ENCODE data around the gene CNTROB.
A peak's percentile ranks its signal among the peaks of the same experiment; 100 is the strongest.

Gene CNTROB

DNA sequence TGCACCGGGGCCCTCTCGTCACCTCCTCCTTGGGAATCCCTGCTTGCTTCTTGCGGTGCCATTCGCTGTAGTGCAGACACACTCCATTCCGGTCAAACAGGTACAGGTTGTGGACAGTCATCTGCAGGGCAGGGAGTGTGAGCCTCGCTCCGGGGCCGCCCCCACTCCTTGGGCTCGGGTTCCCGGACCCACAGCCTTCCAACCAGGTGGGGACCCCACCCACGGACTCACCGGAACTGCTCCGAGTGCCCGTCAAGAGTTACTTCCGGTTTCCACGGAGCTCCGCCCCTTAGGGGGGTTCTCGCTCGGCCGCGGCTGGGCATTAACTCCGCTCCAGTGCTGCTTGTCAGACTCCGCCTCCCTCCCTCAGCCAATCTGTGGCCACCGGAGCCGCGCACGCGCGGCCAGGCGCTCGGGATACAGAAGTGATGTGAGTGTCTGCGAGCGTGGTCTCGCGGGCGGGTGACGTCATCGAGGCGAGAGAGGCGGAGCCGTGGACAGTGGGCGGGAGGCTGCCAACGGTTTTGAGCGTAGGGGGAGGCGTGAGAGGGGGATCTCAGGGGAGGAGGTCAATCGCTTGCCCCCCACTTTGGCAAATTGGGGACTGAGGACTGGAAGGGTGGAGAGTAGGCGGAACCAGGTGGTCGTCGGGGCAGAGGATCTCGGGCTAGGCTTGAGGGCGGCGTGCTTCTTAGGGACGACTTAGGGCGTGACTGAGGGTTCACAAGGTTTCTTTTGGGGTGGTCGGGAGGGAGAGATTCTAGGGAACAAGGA is at the start of gene CNTROB, which contains the start of gene TRAPPC1:
Gene CNTROB, plus strand, starts transcription at position 498 of the 774 bp plus-strand sequence. CDS start 874 bp downstream, outside the sequence.
Gene TRAPPC1, minus strand, starts transcription at position 238 of the 774 bp plus-strand sequence. Its CDS starts 117 bp downstream, at position 121.
- peak; percentile 99 for FAIRE-seq

DNA sequence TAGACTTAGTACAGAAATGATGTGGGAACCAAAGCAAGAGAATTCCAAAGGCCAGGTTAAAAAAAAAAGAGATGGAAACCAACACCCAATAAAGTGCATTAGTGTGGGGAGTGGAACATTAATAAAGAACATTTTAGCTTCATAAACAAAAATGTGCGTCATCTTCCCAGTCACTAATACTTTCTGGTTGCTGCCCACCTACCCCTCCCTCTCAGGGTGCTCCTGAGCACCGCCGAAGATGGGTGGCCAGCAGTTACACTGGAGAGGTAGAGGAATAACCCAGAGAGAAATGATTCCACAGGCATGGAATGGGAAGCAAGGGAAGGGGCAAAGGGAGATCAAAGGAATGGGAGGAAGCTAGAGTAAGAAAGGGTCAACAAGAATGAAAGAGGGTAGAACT is 49.4 kb upstream of the CNTROB start:
- FAIRE-seq = no peak

DNA sequence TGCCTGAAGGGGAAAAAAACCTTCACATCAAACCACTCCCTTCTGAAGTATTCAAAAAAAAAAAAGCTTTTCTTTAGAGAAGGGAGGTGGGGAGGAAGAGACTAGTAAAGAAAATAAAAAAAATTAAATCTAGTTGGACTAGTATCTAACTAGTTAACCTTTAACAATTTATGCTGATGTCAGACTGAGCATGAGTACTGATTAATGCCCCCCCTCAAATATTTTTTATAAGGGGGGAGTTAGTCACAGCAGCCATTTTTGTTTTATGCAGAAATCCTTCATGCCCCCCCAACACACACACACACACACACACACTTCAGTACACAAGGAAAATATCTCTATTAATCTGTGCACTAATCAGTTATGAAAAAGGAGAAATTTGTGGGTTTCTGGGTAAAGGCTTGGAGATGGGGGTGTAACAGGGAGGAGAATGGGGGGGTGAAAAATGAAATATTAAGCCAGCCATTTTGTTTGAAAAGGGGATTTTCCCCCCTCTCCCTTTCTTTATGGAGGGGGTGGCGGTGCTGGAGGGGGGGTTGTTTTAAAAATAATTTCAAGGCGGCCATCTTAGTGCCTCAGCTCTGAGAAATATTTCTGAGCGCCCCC is 48.1 kb upstream of the CNTROB start:
- FAIRE-seq = peak; percentile 79

DNA sequence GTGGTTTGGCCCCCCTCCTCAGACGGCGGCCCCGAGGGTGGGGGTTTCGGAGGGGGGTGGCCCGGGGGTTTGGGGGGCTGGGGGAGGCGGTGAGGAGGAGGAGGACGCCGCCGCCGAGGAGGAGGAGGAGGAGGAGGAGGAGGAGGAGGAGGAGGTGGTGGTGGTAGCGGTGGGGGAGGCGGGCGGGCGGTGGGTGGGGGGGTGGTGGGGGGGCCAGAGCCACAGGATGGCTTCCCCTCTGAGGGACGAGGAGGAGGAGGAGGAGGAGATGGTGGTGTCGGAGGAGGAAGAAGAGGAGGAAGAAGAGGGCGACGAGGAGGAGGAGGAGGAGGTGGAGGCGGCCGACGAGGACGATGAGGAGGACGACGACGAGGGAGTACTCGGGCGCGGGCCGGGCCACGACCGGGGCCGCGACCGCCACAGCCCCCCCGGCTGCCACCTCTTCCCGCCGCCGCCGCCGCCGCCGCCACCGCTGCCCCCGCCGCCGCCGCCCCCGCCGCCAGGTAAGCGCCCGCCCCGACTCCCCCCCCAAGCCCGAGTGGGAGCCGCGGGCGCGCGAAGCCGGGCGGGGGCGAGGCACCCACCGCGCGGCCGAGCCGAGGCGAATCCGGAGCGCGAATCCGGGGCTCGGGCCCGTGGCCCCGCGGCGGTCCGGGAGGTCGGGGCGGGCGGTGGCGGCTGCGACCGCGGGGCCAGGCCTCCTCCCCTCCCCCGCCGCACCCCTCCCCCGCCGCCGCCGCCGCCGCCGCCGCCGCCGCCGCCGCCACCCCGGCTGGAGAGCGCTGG is 47.2 kb upstream of the CNTROB start:
- FAIRE-seq = no peak

- no peak for FAIRE-seq
Measured at GRCh38 chr17:7885367-7886226, 46.4 kb upstream of the CNTROB start.

DNA sequence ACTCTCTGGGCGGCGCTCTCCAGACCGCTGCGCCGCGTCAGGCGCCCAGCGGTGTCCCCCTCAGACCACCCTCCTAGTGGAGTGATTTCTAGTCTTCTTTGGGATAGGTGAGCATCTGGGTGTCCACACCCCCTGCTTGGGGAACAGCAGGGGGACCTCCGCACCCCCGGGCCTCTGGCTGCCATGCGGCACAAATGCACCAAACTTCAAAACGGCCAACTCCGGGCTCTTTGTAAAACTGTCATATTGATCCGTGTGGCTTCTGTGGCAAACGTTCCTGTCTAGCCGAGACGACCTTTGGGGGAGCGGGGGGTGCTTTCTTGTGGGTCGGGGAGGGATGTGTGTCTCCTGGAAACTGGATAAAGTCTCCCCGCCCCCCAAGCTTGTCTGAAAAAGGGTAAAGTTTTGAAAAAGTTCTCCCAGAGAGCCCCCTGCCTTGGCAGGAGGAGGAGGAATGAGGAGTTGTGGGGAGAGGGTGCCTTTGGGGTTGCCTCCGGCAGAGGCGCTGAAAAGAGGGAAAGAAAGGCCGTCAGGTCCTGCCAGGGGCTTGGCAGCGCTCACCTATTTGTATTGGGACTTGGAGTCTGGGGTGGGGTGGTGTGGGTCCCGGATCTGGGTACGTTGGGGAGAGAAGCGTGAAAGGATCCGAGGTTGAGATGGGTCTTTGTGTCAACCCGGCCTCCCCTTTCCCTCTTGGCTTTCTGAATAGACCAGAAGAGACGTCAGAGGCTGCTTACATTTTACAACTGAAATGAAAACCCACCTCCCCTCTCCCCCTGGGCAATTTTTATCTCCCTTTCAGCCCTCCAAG is 45.6 kb upstream of the CNTROB start:
- FAIRE-seq = no peak

GRCh38 chr17:7887038-7887481 is 44.9 kb upstream of the CNTROB start:
- no peak for FAIRE-seq

GRCh38 chr17:7887482-7888183 is 44.4 kb upstream of the CNTROB start:
- FAIRE-seq = peak; percentile 98

GRCh38 chr17:7888184-7888920 is 43.7 kb upstream of the CNTROB start, which contains the start of gene CHD3:
Gene CHD3 (plus strand): TSS chr17:7888789. CDS start chr17:7889001, 212 bp downstream.
- no peak for FAIRE-seq

- FAIRE-seq = peak; percentile 55
Measured at GRCh38 chr17:7889166-7889955, 42.6 kb upstream of the CNTROB start.

GRCh38 chr17:7893187-7893880 is 38.7 kb upstream of the CNTROB start:
- FAIRE-seq = no peak

- FAIRE-seq = no peak
Measured at GRCh38 chr17:7894226-7894625, 37.8 kb upstream of the CNTROB start.

DNA sequence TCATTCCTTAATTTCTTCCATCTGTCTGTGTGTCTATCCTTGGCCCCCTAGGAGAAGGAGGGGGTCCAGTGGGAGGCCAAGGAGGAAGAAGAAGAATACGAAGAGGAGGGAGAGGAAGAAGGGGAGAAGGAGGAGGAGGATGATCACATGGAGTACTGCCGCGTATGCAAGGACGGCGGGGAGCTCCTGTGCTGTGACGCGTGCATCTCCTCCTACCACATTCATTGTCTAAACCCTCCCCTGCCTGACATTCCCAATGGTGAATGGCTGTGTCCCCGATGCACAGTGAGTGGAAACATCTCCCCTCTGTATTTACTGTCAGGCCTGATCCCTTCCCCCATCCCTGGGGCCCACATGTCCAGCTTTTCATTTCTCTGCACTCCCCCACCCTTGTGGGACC is 37.1 kb upstream of the CNTROB start:
- FAIRE-seq = no peak

GRCh38 chr17:7897090-7897489 is 34.9 kb upstream of the CNTROB start:
- no peak for FAIRE-seq

- no peak for FAIRE-seq
Measured at GRCh38 chr17:7897773-7898172, 34.2 kb upstream of the CNTROB start.

DNA sequence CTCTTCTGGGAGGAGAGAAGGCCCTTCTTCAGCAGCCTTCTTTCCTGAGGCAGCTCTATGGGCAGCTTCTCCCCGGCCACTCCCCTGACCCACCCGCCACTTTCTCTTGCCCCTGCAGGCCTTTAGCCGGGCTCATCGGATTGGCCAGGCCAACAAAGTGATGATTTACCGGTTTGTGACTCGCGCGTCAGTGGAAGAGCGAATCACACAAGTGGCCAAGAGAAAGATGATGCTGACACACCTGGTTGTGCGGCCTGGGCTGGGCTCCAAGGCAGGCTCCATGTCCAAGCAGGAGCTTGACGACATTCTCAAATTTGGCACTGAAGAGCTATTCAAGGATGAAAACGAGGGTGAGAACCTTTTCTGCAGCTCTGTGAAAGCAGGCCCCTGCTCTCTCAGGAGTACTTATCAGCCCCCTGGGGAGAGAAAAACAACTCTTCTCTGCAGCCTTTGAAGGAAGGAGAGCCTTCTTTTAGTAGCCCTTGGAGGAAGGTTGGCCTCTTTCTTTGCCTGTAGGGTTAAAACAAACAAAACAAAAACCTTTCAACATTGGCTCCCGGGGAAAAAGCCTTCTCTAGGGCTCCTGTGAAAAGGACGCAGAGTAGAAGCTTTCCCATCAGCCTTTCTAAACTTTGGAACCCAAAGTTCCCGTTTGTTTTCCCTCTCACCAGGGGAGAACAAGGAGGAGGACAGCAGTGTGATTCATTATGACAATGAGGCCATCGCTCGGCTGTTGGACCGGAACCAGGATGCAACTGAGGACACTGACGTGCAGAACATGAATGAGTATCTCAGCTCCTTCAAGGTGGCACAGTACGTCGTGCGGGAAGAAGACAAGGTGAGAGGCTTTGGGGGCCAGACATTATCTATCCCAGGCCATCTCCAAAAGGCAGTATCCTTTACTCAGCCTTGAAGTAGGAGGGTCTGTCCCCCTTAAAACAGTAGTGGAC is 28.6 kb upstream of the CNTROB start:
- no peak for FAIRE-seq

- FAIRE-seq = no peak
Measured at GRCh38 chr17:7909089-7909488, 22.9 kb upstream of the CNTROB start.

Data from endometrium (tissue), 2 donors.